Activated T-helper 1 cell treated with Interleukin-2 at 50 U/mL for 16 hours (primary cell): ENCODE results near the gene RAD51.
A peak's percentile ranks its signal among the peaks of the same experiment; 100 is the strongest.
"Not testable (repeated sequence)": the region's sequence is repeated elsewhere in the genome, so short reads cannot be mapped to it uniquely, and the experiment has no call there.

Experiments
- DNase-seq: peaks from one replicate; pipeline ENCODE4 v3.0.0-alpha.2; 2020; ENCODE audit warnings: low read depth

The RAD51 gene

GRCh38 chr15:40694688-40695468 is at the start of gene RAD51:
TSS of gene RAD51 (plus strand) at chr15:40695174. CDS start at chr15:40698759, 3,585 bp downstream.
- peak; percentile 85 for DNase-seq

GRCh38 chr15:40647523-40647922 is 47.5 kb upstream of the RAD51 start:
- DNase-seq = no peak

GRCh38 chr15:40650479-40650878 is 44.5 kb upstream of the RAD51 start:
- DNase-seq = no peak

GRCh38 chr15:40660686-40661085 is 34.3 kb upstream of the RAD51 start:
- no peak for DNase-seq

GRCh38 chr15:40664909-40665308 is 30.1 kb upstream of the RAD51 start:
- DNase-seq = no peak

GRCh38 chr15:40676290-40676689 is 18.7 kb upstream of the RAD51 start:
- DNase-seq = not testable (repeated sequence)

GRCh38 chr15:40676906-40677305 is 18.1 kb upstream of the RAD51 start:
- not testable (repeated sequence) for DNase-seq

GRCh38 chr15:40680151-40680550 is 14.8 kb upstream of the RAD51 start:
- no peak for DNase-seq

GRCh38 chr15:40680959-40681358 is 14.0 kb upstream of the RAD51 start:
- not testable (repeated sequence) for DNase-seq

GRCh38 chr15:40684381-40684780 is 10.6 kb upstream of the RAD51 start:
- DNase-seq = no peak

GRCh38 chr15:40685376-40685775 is 9.6 kb upstream of the RAD51 start:
- DNase-seq = no peak

GRCh38 chr15:40688932-40689799 is 5.8 kb upstream of the RAD51 start:
- DNase-seq = no peak

GRCh38 chr15:40691737-40692136 is 3.2 kb upstream of the RAD51 start:
- no peak for DNase-seq

GRCh38 chr15:40693904-40694687 is 878 bp upstream of the RAD51 start:
- no peak for DNase-seq

- DNase-seq = no peak
These were observed 506 bp downstream of the RAD51 start for GRCh38 chr15:40695469-40695890.

- no peak for DNase-seq
These were observed 1.3 kb downstream of the RAD51 start for GRCh38 chr15:40696228-40696627.

GRCh38 chr15:40697916-40698315 is 2.9 kb downstream of the RAD51 start:
- DNase-seq = no peak

GRCh38 chr15:40702077-40702476 is 7.1 kb downstream of the RAD51 start:
- no peak for DNase-seq

- DNase-seq = no peak
These were observed 11.1 kb downstream of the RAD51 start for GRCh38 chr15:40706121-40706520.

GRCh38 chr15:40714144-40714543 is 19.2 kb downstream of the RAD51 start:
- no peak for DNase-seq

- DNase-seq = no peak
These were observed 21.2 kb downstream of the RAD51 start for GRCh38 chr15:40716165-40716564.

- DNase-seq = no peak
These were observed 26.7 kb downstream of the RAD51 start for GRCh38 chr15:40721701-40722100.
